ENCODE measurements around the gene SCAMP2.

SCAMP2 gene

DNA sequence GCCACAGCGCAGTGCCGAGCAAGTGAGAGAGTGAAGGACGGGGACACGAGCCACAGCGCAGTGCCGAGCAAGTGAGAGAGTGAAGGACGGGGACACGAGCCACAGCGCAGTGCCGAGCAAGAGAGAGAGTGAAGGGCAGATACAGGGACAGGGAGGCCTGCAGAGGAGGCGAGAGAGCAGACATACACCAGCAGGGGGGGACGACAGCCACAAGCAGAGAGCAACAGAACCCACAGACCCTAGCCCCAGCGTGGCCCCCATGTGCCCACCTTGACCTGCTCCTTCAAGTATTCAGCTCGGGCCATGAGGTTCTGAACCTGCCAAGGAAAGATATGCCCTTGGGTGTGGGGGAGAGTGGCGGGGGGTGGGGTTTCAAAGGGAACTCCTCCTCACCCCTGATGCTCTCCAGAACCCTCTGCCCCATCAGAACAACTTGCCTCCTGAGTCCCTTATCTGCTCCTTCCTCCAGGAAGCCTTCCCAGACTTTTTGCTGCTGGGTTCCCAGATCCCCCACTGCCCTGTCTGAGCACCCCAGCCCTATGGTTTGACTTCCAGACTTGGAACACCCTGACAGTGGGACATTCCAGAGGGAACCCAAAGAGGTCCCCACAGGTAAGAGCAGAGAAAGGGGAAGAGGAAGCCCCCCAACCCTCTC is 35.6 kb downstream of the SCAMP2 start:
- H3K36me3 ChIP-seq (ENCODE audit: insufficient read depth, low read length) = peaks cover 11% of the 10 kb centered on the region
- no peaks in the 10 kb centered on the region for H3K27me3 ChIP-seq (ENCODE audit: insufficient read depth, low read length)

DNA sequence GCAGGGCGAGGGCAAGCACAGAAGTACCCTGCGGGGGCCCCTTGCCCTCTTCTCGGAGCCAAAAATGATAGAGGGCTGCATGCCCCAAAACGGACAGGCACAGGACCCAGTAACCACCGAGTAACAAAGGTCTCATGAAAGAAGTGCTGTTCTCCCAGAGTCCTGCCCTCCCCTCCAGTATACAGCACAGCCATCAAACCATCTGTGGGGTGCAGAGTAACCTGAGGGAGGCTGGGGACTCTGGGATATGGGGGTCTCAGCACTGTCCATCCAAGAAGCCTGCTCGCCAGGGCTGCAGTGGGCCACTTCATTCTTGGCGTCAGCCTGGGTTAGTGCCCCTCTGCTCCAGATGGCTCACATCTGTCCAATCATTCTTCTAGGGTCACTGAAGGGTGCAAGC is 36.3 kb downstream of the SCAMP2 start:
- Histone ChIP-seq H3K27me3 (ENCODE audit: insufficient read depth, low read length) (no peaks in the 10 kb centered on the region), H3K4me3 (ENCODE audit: low read length) (no peak overlapping the region), H3K4me1 (ENCODE audit: insufficient read depth, low read length) (peaks cover 8% of the 10 kb centered on the region), H2AFZ (ENCODE audit: low read depth, low read length) (no peak overlapping the region), H3K36me3 (ENCODE audit: insufficient read depth, low read length) (peaks cover 11% of the 10 kb centered on the region), H3K9me3 (ENCODE audit: low read length) (no peaks in the 10 kb centered on the region)

More for the DNA sequence above, 35.6 kb downstream of the SCAMP2 start:
- Histone ChIP-seq H3K4me1 (ENCODE audit: insufficient read depth, low read length) (peaks cover 8% of the 10 kb centered on the region), H3K9me3 (ENCODE audit: low read length) (no peaks in the 10 kb centered on the region), H2AFZ (ENCODE audit: low read depth, low read length) (no peak overlapping the region), H3K4me3 (ENCODE audit: low read length) (no peak overlapping the region)

DNA sequence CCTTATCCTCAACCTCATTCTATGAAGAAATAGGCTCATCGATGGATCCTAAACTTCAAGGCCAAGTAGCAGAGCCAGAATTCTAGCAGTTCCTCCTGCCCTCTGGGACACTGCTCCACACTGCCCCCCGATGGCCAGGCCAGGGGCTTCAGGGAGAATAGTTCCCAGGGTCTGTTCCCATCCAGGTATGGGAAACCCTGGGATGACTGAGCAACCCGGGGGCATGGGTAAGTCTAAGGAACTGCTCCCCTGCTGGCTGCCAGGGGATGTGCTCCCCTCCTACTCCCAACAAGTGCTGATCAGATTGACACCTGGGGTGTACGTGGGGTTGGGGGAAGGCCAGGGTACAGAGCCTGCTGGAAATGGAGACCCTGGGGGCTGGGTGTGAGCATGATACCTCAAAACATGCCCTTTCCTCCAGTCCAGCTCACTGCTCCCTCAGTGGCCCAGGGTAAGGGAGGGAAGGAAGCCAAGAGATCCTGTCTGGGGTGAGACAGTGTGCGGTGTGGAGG is 37.8 kb downstream of the SCAMP2 start:
- no peaks in the 10 kb centered on the region for H3K9me3 ChIP-seq (ENCODE audit: low read length)
- H3K4me3 ChIP-seq (ENCODE audit: low read length) = no peak overlapping the region
- H2AFZ ChIP-seq (ENCODE audit: low read depth, low read length) = no peak overlapping the region
- peaks cover 4% of the 10 kb centered on the region for H3K36me3 ChIP-seq (ENCODE audit: insufficient read depth, low read length)
- H3K27me3 ChIP-seq (ENCODE audit: insufficient read depth, low read length) = peaks cover 11% of the 10 kb centered on the region
- H3K4me1 ChIP-seq (ENCODE audit: insufficient read depth, low read length) = peaks cover 6% of the 10 kb centered on the region

DNA sequence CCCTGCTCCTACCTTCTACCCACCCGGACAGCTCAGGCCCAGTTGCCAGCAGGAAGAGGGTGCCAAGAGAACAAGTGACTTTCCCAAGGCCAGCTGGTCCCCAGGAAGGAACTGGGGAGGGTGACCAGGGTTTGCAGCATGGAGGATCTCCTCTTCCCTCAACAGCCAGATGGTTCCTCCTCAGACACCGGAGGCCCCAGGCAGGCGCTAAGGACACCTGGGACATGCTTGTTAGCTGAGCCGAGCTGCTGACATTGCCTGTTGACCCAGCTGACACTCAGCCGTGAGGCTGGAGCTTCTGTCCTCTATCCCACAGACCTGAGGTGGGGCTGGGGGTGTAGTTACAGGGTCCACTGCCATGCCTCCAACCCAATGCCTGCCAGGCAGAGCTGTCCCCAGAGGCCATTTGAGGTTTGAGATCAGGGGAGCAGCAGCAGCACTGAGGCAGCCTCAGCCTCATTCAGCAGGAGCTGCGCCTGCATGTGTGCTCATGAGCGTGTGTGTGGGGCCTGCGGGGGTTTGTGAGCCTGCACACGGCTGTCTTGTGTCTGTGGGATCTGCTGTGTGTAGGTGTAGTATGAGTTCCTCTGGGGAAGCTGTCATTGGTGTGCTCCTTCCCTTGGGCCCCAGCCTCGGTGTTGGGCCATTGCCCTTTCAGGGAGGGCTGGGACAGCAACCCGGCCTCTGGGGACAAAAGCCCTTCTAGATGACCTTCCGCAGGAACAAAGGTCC is 39.6 kb downstream of the SCAMP2 start:
- H3K27me3 ChIP-seq (ENCODE audit: insufficient read depth, low read length) = peaks cover 19% of the 10 kb centered on the region
- H3K36me3 ChIP-seq (ENCODE audit: insufficient read depth, low read length) = peaks cover 4% of the 10 kb centered on the region
- H3K4me1 ChIP-seq (ENCODE audit: insufficient read depth, low read length) = peaks cover 6% of the 10 kb centered on the region
- no peak overlapping the region for H3K4me3 ChIP-seq (ENCODE audit: low read length)
- H3K9me3 ChIP-seq (ENCODE audit: low read length) = no peaks in the 10 kb centered on the region
- no peak overlapping the region for H2AFZ ChIP-seq (ENCODE audit: low read depth, low read length)

DNA sequence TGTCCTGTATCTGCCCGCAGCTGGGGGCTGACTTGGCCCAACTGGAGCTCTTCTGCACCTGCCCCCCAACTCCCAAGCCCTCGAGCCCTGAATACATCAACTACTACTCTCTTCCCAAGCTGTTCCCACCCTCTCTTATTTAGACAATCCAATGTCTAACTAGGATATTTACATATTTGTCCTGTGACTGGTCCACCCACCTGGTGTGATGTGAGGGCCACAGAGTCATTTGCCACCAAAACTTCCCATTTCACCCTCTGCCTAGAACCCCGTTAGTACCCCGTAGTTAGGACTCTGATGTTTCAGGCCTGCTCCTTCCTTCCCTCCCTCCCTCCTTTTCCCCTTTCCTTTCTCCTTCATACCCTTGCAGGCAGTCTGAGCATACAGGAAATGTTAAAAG is 40.3 kb downstream of the SCAMP2 start:
- H3K4me3 ChIP-seq (ENCODE audit: low read length) = no peak overlapping the region
- no peaks in the 10 kb centered on the region for H3K9me3 ChIP-seq (ENCODE audit: low read length)
- peaks cover 26% of the 10 kb centered on the region for H3K27me3 ChIP-seq (ENCODE audit: insufficient read depth, low read length)
- peaks cover 4% of the 10 kb centered on the region for H3K36me3 ChIP-seq (ENCODE audit: insufficient read depth, low read length)
- no peak overlapping the region for H2AFZ ChIP-seq (ENCODE audit: low read depth, low read length)
- peaks cover 6% of the 10 kb centered on the region for H3K4me1 ChIP-seq (ENCODE audit: insufficient read depth, low read length)

DNA sequence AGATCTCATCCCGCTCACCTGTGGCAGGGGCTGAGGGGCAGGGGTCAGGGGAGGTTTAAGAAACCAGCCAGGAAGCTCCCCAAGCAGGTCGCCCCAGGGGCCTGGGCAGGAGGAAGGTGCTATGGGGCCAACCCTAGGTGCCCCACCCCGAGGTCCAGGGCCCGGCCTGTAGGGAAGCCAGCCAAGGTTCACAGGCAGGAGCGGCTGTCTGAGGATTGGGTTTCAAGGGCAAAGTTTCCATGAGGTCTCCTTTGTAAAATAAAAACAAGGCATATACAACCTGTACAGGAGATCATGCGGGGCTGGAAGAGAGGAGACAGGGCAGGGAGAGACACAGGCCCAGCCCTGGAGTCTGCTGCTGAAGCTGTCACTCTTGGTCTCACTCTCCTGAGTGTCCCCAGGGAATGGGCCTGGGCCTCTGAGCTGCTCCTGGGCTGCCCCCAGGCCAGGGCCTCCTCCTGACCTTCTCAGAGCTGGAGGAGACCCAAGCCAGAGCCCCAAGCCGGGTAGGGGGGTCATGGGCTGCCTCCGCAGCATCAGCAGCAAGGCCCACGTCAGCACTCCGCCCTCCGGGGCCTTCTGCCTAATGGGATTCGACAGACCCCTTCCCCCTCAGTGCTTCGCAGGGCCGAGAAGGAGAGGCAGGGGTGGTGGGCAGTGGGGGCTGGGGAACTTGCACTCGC is 41.2 kb downstream of the SCAMP2 start:
- no peak overlapping the region for H3K4me3 ChIP-seq (ENCODE audit: low read length)
- H3K4me1 ChIP-seq (ENCODE audit: insufficient read depth, low read length) = peaks cover 6% of the 10 kb centered on the region
- H2AFZ ChIP-seq (ENCODE audit: low read depth, low read length) = no peak overlapping the region
- H3K36me3 ChIP-seq (ENCODE audit: insufficient read depth, low read length) = peaks cover 4% of the 10 kb centered on the region
- no peaks in the 10 kb centered on the region for H3K9me3 ChIP-seq (ENCODE audit: low read length)
- H3K27me3 ChIP-seq (ENCODE audit: insufficient read depth, low read length) = peaks cover 35% of the 10 kb centered on the region

DNA sequence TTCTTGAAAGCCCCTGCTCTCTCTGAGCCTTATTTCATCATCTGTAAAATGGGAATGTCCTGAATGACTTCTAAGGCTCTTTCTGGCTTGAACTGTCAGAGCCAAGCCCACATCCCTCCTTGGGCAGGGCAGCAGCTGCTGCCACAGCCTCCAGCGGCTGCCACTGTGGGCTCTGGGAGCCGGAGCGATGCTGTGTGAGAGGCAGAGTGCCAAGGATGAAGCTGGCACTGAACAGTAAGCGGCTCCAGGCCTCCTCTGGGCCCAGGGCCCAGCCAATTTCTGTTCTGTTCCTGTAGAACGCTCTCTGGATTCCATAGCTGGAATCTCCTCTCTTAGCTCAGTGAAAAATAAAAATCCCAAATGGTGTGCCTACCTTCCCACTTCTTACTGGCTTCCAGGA is 42.3 kb downstream of the SCAMP2 start:
- Histone ChIP-seq H3K36me3 (ENCODE audit: insufficient read depth, low read length) (peaks cover 3% of the 10 kb centered on the region), H3K4me3 (ENCODE audit: low read length) (no peak overlapping the region), H3K9me3 (ENCODE audit: low read length) (no peaks in the 10 kb centered on the region), H3K27me3 (ENCODE audit: insufficient read depth, low read length) (peaks cover 44% of the 10 kb centered on the region), H3K4me1 (ENCODE audit: insufficient read depth, low read length) (peaks cover 6% of the 10 kb centered on the region), H2AFZ (ENCODE audit: low read depth, low read length) (no peak overlapping the region)

DNA sequence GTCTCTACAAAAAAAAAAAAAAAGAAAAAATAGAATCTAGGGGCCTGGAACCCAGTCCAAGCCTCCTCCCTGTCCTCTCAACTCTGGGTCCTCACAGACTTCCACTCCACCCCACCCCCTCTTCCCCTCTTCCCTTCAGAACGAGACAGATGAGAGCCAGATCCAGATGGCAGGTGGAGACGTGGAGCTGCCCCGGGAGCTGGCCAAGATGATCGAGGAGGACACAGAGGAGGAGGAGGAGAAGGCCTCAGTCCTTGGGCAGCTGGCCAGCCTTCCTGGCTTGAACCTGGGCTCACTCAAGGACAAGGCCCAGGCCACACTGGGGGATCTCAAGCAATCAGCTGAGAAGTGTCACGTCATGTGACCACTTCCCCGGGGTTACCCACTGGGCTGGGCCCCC is 43.2 kb downstream of the SCAMP2 start:
- Histone ChIP-seq H3K4me3 (ENCODE audit: low read length) (no peak overlapping the region), H3K4me1 (ENCODE audit: insufficient read depth, low read length) (peaks cover 6% of the 10 kb centered on the region), H3K9me3 (ENCODE audit: low read length) (no peaks in the 10 kb centered on the region), H3K36me3 (ENCODE audit: insufficient read depth, low read length) (no peaks in the 10 kb centered on the region), H2AFZ (ENCODE audit: low read depth, low read length) (no peak overlapping the region), H3K27me3 (ENCODE audit: insufficient read depth, low read length) (peaks cover 53% of the 10 kb centered on the region)

DNA sequence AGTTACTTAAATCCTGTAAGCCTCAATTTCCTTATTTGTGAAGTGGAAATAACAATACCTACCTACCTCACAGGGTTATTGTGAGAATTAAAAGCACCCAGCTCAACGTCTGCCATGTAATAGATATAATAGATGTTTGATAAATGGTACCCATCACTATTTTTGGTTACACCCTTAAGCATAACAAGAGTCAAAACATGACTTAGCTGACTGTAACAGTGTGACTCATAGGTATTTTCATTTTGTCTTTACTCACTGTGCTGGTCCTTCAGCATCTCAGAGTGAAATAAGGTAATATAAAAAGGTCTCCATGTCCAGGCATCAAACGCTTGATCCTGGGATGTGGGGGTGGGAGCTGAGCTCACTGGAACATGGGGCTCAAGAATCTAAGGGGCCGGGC is 43.7 kb downstream of the SCAMP2 start:
- Histone ChIP-seq H3K36me3 (ENCODE audit: insufficient read depth, low read length) (no peaks in the 10 kb centered on the region), H3K4me3 (ENCODE audit: low read length) (no peak overlapping the region), H2AFZ (ENCODE audit: low read depth, low read length) (no peak overlapping the region), H3K9me3 (ENCODE audit: low read length) (no peaks in the 10 kb centered on the region), H3K27me3 (ENCODE audit: insufficient read depth, low read length) (peaks cover 58% of the 10 kb centered on the region), H3K4me1 (ENCODE audit: insufficient read depth, low read length) (peaks cover 6% of the 10 kb centered on the region)

DNA sequence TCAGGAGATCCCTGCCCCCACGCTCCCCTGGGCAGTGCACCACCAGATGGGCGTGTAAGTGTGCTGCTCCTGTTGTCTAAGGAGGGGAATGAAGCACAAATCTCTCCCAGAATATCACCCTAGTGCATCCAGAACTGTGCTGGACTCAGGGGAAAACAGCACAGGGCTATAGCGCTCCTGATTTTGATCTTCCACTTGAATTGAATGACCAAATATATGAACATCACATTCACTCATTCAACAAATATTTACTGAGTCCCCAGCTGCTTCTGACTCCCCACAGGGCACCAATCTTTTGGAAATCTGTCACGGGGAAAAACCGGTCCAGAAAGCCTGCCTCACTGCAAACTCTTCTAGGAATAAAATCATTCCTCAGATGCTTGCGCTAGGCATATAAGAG is 44.3 kb downstream of the SCAMP2 start:
- H3K9me3 ChIP-seq (ENCODE audit: low read length) = no peaks in the 10 kb centered on the region
- H3K4me1 ChIP-seq (ENCODE audit: insufficient read depth, low read length) = peaks cover 6% of the 10 kb centered on the region
- H3K4me3 ChIP-seq (ENCODE audit: low read length) = no peak overlapping the region
- H2AFZ ChIP-seq (ENCODE audit: low read depth, low read length) = no peak overlapping the region
- H3K27me3 ChIP-seq (ENCODE audit: insufficient read depth, low read length) = peaks cover 64% of the 10 kb centered on the region
- no peaks in the 10 kb centered on the region for H3K36me3 ChIP-seq (ENCODE audit: insufficient read depth, low read length)

DNA sequence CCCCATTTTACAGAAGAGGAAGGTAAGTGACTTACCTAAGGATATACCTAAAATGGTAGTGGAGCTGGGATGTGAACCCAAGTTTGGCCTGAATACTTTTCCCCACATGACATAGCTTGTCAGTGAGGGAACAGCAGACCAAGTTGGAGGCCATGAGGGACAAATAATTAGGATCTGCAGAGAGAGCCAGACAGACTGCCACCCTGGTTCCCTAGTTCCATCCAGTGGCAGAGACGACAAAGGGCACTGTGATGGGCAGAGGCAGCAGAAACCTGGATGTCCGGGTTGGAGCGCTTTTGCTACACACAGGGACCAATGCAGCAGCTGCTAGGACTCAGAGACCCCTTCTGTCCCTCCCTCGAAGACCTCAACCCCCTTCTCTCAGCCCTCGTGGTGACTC is 45.6 kb downstream of the SCAMP2 start:
- Histone ChIP-seq H3K4me1 (ENCODE audit: insufficient read depth, low read length) (peaks cover 6% of the 10 kb centered on the region), H3K9me3 (ENCODE audit: low read length) (no peaks in the 10 kb centered on the region), H2AFZ (ENCODE audit: low read depth, low read length) (no peak overlapping the region), H3K4me3 (ENCODE audit: low read length) (no peak overlapping the region), H3K36me3 (ENCODE audit: insufficient read depth, low read length) (no peaks in the 10 kb centered on the region), H3K27me3 (ENCODE audit: insufficient read depth, low read length) (peaks cover 70% of the 10 kb centered on the region)

DNA sequence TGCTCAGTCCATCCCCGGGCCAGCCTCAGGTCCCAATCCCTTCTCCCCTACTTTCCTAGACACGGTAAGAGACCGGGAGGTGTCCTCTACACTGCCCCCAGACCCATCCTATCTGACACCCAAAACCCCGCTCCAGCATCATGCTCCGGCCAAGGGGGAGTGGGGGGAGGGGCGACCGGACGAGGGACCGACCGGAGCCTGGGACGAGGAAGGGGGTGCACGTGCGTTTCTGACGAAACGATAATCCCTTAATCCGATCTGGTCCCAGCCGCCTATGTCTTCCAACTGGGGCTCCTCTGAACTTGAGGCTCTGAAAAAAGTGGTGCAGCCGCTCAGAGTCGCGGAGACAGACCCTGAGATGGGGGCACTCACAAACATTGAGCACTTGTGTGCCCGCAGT is 46.2 kb downstream of the SCAMP2 start:
- Histone ChIP-seq H3K4me3 (ENCODE audit: low read length) (no peak overlapping the region), H3K36me3 (ENCODE audit: insufficient read depth, low read length) (no peaks in the 10 kb centered on the region), H3K27me3 (ENCODE audit: insufficient read depth, low read length) (peaks cover 75% of the 10 kb centered on the region), H2AFZ (ENCODE audit: low read depth, low read length) (no peak overlapping the region), H3K9me3 (ENCODE audit: low read length) (no peaks in the 10 kb centered on the region), H3K4me1 (ENCODE audit: insufficient read depth, low read length) (no peaks in the 10 kb centered on the region)

DNA sequence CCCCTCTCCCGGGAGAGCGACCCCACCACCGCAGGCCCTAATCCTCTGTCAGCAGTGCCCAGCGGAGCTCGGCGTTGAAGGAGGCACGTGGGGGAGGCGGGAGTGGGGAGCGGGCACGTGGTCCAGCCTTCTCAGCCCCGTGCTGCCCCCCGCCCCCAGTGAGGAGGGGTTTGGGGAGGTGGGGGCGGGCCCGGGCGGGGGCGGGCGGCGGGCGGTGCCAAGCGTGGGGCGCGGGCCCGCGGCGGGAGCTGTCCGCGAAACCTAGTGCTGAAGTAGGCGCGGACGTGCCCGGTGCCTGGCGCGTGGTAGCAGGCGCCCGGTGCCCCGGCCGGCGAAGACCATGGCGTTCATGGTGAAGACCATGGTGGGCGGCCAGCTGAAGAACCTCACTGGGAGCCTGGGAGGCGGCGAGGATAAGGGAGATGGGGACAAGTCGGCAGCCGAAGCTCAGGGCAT is 46.8 kb downstream of the SCAMP2 start, which contains the start of gene CPLX3:
Gene CPLX3 (plus strand): TSS at position 264 of the 456 bp plus-strand sequence. CDS start 77 bp downstream, at position 341.
- Histone ChIP-seq H3K27me3 (ENCODE audit: insufficient read depth, low read length) (peaks cover 74% of the 10 kb centered on the region), H3K36me3 (ENCODE audit: insufficient read depth, low read length) (no peaks in the 10 kb centered on the region), H3K4me3 (ENCODE audit: low read length) (no peak within 1 kb of the TSS), H3K4me1 (ENCODE audit: insufficient read depth, low read length) (peaks cover 3% of the 10 kb centered on the region), H2AFZ (ENCODE audit: low read depth, low read length) (no peak within 1 kb of the TSS), H3K9me3 (ENCODE audit: low read length) (no peaks in the 10 kb centered on the region)

Measured in neuron (in vitro differentiated cells).